B cell (primary cell): ENCODE results near the gene AMZ1.

ENCODE experiments used
- CTCF ChIP-seq: fragments of 200-600 bp; IDR thresholded peaks from one replicate; pipeline ENCODE4 v1.8.0; 2022; ENCODE audit warnings: antibody characterized with exemption, mild to moderate bottlenecking
- EZH2 ChIP-seq: IDR thresholded peaks from 2 replicates; pipeline ENCODE4 v1.6.1; 2012; ENCODE audit warnings: borderline replicate concordance, low read depth, mild to moderate bottlenecking, moderate library complexity, low read length; ENCODE audit not compliant: insufficient read depth, poor library complexity, severe bottlenecking

GRCh38 chr7:2691011-2691707 lies 3.2 kb downstream of the AMZ1 start:
- TF ChIP-seq CTCF: no peak
- no peak for TF ChIP-seq EZH2
